ENCODE results near the gene SEMA4C.

- TF ChIP-seq POLR2A (IDR thresholded peaks at IDR 0.05; ENCODE audit: low read depth, low read length), result no peak
- no peak for TF ChIP-seq CEBPB (IDR thresholded peaks at IDR 0.05; ENCODE audit: low read depth, low read length)
- TF ChIP-seq USF2 (IDR thresholded peaks at IDR 0.05; ENCODE audit: low read depth, low read length), result no peak
- no peak for TF ChIP-seq CTCF (conservative IDR thresholded peaks at IDR 0.05; ENCODE audit: low read depth, low read length)
- no peak for TF ChIP-seq MAFK (IDR thresholded peaks at IDR 0.05; ENCODE audit: low read depth, low read length)
- TF ChIP-seq RFX5 (IDR thresholded peaks at IDR 0.05; ENCODE audit: low read depth, low read length), result no peak
- no peak for TF ChIP-seq MAZ (IDR thresholded peaks at IDR 0.05; ENCODE audit: borderline replicate concordance, low read depth, low read length)
- no peak for TF ChIP-seq FOS (IDR thresholded peaks at IDR 0.05; ENCODE audit: low read depth, low read length)
- TF ChIP-seq CHD1 (IDR thresholded peaks at IDR 0.05; ENCODE audit: low read depth, low read length), result no peak
- no peak for TF ChIP-seq BHLHE40 (IDR thresholded peaks at IDR 0.05; ENCODE audit: low read depth, low read length)
- TF ChIP-seq RCOR1 (IDR thresholded peaks at IDR 0.05; ENCODE audit: insufficient replicate concordance, low read length), result no peak
These were observed 3.7 kb downstream of the SEMA4C start for GRCh38 chr2:96866149-96866548.
